Measurements from ENCODE around the gene EFHC1. TPM values are rescaled to one million over a fixed set of nuclear protein-coding genes. Genes with fewer than 3 reads are reported as not detected.
A peak's percentile ranks its signal among the peaks of the same experiment; 100 is the strongest.

Gene EFHC1
- total RNA-seq, 1 donor, result 21.6 TPM

DNA sequence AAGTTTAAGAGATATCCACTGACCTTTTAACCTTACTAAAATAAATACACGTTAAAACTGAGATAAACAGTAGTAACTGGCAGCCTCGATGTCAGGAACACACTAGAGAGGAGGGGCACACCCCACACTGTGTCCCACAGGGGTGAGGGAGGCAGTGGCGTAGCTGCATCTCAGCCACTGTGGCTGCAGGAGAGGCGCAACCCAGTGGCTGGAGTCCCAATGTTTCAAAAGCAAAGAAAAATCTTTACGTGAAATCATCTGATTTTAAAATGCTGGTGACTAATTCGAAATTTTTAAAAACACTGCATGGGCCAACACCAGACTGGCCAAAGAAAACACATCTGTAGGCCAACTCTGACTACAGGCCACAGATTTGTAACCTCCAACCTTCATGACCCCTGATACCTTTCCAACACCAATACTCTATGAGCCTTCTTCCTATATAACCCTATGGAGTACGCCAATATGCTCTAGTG, 102.0 kb downstream of the EFHC1 start:
- DNase-seq (ENCODE audit: low read depth), result peak; percentile 86
- H3K4me3 ChIP-seq (ENCODE audit: low read depth, low read length), result no peak overlapping the region
- TF ChIP-seq, protein P1, sequence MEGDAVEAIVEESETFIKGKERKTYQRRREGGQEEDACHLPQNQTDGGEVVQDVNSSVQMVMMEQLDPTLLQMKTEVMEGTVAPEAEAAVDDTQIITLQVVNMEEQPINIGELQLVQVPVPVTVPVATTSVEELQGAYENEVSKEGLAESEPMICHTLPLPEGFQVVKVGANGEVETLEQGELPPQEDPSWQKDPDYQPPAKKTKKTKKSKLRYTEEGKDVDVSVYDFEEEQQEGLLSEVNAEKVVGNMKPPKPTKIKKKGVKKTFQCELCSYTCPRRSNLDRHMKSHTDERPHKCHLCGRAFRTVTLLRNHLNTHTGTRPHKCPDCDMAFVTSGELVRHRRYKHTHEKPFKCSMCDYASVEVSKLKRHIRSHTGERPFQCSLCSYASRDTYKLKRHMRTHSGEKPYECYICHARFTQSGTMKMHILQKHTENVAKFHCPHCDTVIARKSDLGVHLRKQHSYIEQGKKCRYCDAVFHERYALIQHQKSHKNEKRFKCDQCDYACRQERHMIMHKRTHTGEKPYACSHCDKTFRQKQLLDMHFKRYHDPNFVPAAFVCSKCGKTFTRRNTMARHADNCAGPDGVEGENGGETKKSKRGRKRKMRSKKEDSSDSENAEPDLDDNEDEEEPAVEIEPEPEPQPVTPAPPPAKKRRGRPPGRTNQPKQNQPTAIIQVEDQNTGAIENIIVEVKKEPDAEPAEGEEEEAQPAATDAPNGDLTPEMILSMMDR (IDR thresholded peaks at IDR 0.05; ENCODE audit: insufficient read depth, low read depth, low read length), result no peak

DNA sequence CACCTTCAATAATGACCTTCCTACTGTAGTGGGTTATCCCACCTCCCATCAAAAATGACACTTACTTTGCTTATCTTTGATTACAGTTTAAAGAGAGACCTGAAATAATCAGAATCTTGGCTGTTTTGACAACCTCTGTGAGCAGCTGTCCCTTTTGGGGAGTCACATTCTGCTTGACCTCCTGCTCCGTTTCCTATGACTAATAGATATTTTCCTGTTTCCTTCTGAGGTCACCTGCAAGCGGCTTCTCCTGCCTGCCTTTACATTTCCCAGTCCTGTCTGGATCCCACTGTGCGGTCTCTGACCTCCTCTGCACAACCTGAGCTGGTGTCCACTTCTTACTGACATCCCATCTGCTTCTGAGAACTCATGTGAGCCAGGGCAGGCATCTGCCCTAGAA, 102.5 kb downstream of the EFHC1 start:
- TF ChIP-seq, protein P1 (IDR thresholded peaks at IDR 0.05; ENCODE audit: insufficient read depth, low read depth, low read length), result no peak
- no peak overlapping the region for H3K4me3 ChIP-seq (ENCODE audit: low read depth, low read length)
- peak; percentile 68 for DNase-seq (ENCODE audit: low read depth)

DNA sequence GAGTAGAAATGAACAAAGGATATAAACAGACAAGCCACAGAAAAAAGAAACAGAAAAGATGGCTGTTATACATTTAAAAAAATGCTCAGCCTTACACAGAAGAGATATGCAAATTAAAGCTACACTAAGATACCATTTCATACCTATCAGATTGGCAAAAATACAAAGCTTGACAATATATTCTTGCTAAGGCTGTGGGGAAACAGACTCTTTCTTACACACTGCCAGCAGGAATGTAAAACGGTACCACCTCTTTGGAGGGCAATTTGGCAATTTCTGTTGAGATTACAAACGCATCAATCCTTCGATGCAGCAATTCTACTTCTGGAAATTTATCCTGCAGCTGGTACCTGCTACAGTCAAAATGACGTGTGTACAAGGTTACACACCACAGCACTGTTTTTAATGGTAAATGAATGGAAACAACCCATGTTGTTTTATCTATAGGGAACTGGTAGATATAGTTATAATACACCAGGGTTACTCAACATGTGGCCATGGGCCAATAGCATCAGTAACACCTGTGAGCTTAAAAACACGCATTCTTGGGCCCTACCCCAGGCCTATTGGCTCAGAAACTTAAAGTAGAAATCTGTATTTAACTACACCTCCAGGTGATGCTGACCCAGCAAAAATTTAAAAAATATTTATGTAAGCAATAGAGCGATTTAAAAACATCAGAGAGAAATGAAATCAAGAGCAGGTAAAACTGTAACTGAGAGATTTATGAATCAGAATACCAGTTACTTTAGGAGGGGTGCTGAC, 103.4 kb downstream of the EFHC1 start:
- H3K4me3 ChIP-seq (ENCODE audit: low read depth, low read length), result no peak overlapping the region
- DNase-seq (ENCODE audit: low read depth), result no peak
- TF ChIP-seq, protein P1 (IDR thresholded peaks at IDR 0.05; ENCODE audit: insufficient read depth, low read depth, low read length), result no peak

DNA sequence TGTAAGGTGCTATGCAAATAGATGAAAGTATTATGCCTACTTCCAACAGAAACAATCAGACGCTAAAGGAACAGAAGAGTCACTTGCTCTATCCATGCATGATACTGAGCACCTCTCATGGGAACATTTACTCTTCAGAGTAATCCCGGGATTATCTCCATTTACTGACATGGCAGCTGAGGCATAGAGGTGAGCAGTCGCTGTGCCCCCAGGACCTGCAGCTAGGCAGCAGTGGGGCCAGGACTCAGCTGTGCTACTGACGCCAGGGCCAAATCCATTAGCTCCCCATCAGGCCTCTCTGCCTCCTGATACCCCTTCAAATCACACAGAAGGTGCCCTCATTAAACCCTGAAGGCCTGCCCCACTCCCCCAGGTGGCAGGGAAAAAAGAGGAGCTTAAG, 104.8 kb downstream of the EFHC1 start:
- no peak overlapping the region for H3K4me3 ChIP-seq (ENCODE audit: low read depth, low read length)
- no peak for DNase-seq (ENCODE audit: low read depth)
- TF ChIP-seq, protein P1 (IDR thresholded peaks at IDR 0.05; ENCODE audit: insufficient read depth, low read depth, low read length), result no peak

DNA sequence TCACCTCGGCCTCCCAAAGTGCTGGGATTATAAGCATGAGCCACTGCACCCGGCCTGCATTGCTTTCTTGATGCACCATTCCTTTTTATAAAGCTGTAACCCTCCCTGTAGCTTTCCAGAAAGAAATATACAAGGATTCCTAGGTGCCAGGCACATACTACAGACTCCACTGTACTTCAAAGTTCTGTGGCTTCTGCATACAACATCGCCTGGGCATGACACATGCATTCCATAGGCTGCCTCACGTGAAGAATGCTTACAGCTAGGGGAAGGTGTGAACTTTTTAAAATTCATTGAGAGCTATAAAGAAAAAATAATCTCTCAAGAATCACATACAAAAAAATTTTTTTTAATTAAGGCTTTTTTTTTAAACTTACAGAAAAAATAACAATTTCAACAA, 106.5 kb downstream of the EFHC1 start:
- H3K4me3 ChIP-seq (ENCODE audit: low read depth, low read length), result no peak overlapping the region
- DNase-seq (ENCODE audit: low read depth), result no peak
- TF ChIP-seq, protein P1 (IDR thresholded peaks at IDR 0.05; ENCODE audit: insufficient read depth, low read depth, low read length), result no peak

DNA sequence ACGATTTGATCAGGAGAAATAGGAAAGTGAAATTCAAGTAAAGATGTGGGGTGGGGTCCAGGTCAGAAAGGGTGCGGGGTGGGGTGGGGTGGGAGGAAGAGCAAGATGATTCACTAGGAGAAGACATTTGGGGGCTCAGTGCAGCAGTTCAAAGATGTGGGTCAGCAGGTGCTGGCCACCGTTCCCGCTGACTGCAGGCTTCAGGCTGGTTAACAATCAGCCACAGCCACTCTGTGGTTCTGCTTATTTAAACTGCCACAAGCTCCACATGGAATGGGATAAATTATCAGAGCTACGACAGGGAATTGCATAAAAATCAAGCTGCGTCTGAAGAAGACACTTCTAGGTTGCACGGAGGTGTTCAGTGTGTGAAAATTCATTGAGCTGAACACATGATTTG, 107.3 kb downstream of the EFHC1 start:
- no peak for DNase-seq (ENCODE audit: low read depth)
- no peak overlapping the region for H3K4me3 ChIP-seq (ENCODE audit: low read depth, low read length)
- TF ChIP-seq, protein P1 (IDR thresholded peaks at IDR 0.05; ENCODE audit: insufficient read depth, low read depth, low read length), result no peak

DNA sequence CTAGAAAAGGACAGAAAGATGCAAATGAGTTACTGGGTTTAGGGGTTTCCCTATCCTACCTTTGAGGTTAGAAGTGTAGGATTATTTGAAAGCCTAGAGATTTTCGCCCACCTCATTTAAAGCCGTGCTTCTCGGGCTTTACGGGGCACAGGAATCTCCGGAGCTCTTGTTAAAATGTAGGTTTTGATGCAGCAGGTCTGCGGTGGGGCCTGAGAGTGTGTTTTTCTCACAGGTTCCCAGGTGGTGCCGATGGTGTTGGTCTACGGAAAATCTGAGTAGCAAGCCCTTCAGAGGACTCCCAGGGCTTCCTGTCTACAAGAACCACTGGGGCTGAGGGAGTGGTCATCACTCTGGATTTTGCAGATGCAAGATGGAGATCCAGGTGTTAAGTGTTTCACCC, 109.2 kb downstream of the EFHC1 start:
- no peak for DNase-seq (ENCODE audit: low read depth)
- TF ChIP-seq, protein P1 (IDR thresholded peaks at IDR 0.05; ENCODE audit: insufficient read depth, low read depth, low read length), result no peak
- no peak overlapping the region for H3K4me3 ChIP-seq (ENCODE audit: low read depth, low read length)

Data from fibroblast of villous mesenchyme (primary cell).